HG03571 (cell line): Measurements from ENCODE around the gene MRPL50.

Source experiments
- ATAC-seq: cut with Tn5 transposase; IDR thresholded peaks from one replicate; pipeline ENCODE4 v1.9.1; 2021; ENCODE audit not compliant: unreplicated experiment

MRPL50 gene

DNA sequence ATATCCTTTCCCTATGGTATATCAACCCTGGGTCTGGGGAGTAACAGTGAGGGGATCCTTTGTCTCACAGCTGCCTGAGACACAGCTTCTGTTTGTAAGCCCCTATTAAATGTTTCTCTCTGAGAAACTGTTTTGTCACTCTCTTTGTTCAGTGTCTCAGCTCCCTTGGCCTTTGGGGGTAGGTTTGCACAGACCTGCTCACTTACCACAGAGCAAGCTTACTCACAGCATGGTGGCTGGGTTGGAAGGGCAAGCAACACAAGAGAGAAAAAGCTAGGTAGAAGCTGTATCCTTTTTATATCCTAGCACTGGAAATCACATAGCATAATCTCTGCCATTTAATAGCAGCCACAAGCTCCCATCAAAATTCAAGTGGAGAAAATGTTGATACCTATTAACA is 18.1 kb downstream of the MRPL50 start:
- no peak for ATAC-seq

DNA sequence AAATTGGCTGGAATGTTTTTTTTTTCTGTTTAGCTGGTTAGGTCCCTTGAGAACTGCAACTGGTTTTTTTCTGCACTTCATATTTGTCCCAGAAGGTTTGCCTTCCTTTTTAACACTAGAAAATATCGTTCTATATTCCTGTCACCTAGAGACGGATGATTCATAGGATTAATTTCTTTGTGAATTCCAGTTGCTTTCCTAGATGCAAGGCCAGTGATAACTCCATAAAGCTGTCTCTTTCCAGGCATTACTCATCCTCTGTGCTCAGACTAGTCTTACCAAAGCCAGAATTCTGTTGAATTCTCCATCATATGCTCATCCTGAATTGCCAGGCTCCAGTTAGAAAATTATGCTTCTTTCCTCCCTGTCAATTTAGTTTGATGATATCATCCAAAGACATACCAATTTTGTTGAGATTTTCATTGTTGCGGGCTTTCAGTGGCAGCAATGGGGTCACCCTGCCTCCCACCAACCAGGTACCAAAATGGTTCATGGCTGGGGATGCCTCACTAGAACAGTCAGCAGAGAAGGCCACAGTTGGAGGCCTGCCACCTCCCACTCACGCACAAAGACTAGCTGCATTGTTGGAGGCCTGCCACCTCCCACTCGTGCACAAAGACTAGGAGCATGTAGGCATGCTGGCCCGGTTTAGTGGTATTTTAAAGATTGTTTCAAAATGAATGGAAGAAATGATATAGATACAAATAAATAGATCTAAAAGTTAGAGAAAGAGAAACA is 22.1 kb downstream of the MRPL50 start:
- no peak for ATAC-seq

DNA sequence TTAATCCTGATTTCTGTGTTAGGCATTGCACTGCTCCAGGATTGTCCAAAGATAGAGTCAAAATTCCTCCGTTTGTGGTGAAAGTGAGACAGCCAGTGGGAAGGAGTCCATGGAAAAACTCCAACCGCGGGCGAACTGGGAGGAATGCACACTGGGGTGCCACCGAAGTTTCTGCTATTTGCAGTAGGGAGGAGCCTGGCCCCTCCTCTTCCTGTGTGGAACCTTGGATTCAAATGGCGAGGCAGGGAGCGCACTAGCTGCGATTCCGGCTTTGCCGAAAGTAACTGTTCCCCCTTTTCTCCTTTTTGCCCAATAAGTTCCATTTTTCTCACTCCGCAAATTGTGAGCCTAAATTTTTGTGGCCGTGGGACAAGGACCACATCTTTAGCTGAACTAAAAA is 22.9 kb downstream of the MRPL50 start:
- no peak for ATAC-seq

DNA sequence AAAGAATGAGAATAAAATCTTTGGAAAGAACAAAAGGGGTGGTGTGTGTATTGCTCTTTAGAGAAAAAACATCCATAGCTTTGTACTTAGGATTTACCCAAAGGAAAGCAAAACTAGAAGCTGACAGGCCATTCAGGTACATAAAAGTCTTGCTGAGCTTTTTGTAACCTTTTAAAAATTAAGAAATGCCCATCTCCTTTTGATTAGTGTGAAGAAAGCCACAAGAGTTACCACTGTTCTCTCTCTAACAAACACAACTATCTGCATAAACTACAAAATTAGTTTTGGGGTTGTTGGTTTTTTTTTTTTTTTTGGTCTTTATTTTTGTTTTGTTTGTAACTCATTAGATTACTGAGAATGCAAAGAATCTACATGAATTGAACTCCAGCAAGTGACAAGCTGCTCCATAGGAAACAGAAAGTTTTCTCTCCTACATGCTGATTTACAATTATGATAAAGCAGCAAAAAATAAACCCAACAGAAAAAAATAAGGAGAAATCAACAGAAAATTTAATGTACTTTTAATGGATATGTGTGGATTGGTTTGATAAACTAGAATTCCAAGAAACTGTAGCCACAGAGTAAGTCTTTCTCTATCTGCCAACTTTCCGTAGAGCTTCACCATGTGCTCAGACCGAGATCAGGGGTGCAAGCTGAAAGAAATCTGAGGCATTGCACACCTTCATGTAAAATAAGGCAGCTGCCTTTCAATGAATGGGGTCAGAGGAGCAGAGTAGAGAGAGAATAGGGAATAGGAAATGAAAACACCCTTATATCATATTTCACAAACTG is 25.9 kb downstream of the MRPL50 start:
- ATAC-seq = no peak

DNA sequence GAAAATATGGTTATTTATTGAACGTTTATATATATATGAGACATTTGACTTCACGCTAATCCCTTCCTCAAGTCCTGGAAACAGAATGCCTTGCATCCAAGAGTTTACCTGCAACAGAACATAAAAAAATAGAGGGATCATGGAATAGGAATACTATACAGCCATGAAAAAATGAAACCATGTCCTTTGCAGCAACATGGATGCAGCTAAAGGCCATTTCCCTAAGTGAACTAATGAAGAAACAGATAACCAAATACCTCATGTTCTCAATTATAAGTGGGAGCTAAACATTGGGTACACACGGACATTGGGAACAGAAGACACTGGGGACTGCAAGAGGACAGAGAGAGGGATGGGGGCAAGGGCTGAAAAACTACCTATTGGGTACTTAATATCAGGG is 26.6 kb downstream of the MRPL50 start:
- ATAC-seq = no peak

DNA sequence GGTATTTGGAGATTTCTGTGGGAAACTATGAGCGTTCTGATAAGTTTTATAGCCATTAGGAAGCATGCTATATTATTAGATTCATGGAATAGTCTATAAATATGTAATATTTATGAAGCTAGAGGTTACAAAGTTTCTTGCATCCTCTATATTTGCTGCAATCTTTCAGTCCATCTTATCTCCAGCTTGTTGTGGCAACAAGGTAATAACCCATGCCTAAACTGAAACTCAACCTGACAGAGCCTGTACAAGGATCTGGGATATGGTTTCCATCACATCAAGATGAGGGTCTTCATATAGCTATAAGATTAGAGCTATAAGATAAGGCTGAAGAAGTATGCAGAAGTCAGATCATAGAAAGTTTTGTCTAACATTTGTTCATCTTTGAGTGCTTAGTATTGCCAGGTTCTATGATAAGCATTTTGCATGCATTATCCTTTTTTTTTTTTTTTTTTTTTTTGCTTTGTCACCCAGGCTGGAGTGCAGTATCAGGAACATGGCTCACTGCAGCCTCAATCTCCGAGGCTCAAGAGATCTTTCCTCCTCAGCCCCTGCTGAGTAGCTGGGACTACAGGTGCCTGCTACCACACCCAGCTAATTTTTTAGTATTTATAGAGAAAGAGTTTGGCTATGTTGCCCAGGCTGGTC is 28.4 kb downstream of the MRPL50 start:
- ATAC-seq = no peak

DNA sequence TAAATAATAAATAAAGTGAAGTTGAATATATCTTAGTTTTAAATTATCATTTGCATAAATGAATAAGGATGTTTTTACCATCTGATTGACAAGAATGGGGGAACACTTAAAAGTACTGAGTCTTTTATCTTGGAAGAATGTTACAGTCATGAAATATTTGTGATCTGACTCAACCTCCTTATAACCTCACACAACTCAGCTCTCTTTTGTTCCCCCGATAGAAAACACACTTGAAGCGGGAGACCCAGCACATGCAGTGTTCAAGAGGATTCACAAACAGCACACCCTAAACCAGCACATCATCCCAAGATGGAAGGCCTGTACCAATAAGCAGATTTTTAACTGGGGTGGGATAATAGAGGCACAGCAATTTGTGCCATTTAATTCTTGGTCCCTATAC is 29.1 kb downstream of the MRPL50 start:
- ATAC-seq = no peak

DNA sequence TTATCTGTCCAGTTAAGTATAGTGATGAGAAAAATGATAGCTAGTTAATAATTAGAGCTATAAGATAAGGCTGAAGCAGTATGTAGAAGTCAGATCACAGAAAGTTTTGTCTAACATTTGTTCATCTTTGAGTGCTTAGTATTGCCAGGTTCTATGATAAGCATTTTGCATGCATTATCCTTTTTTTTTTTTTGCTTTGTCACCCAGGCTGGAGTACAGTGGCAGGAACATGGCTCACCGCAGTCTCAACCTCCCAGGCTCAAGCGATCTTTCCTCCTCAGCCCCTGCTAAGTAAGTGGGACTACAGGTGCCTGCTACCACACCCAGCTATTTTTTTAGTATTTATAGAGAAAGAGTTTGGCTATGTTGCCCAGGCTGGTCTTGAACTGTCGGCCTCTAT is 31.1 kb downstream of the MRPL50 start:
- ATAC-seq = no peak

DNA sequence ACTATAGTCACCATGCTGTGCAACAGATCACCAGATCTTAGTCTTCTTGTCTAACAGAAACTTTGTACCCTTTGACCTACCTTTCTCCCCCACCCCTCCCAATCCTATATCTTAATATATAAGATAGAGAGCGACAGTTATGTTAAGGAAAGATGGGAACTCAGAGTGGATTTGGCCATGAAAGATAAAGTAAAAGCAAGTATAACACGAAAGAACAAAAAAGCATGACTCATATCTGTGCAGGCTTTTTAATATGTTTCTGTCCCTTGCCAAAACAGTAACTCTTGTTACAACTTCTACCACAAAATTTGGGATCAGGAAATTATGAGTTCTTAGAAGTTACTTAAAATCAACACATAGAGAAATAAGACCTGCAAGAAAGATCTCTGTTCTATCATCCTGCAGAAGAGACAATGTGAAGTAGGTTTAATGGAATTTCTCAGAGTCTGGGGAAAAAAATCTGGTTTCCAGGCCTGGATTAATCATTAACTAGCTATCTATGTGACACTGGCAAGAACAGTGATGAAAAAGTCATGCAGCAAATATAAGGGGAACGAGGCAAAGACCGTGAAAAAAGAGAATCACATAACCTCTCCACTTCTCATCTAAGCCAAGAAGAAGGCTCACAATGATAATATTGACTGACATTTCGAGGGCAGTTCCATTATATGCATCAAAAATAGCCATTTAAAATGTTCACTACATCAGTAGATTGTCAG is 32.2 kb downstream of the MRPL50 start:
- no peak for ATAC-seq

DNA sequence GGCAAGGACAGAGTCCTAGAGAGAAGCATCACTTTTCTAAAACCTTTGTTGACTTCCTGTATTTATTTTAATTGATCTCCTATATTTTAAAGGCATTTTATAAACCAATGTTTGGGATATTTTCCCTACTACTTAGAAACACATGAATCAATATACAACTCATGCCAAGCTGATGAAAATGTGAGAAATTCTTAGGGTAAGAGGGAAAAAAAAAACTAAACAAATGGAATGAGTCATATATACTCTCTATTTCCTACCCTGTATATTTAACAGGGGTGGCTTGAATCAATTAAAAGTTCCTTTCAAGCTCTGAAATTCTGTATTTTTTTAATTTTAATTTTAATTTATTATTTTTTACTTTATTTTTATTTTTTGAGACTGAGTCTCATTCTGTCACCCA is 33.2 kb downstream of the MRPL50 start:
- ATAC-seq = no peak

DNA sequence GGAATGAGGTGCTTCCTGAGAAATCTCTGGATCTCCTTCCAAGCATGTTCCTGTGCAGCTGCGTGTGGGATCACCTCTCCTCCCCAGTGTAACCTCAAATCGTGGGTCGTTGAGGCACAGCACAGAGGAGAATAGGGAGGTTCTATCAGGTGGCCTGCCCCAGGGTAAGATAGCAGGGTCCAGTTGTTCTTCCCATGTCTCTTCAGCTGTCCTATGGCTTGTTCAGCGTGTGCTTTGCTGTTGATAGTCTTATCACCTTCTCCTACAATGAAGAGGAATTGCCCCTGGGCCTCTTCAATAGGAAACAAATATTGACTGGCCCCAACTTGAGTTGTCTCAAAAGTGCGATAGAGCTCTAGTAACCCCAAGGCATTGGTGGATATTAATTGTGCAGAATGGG is 36.0 kb downstream of the MRPL50 start:
- ATAC-seq = no peak

DNA sequence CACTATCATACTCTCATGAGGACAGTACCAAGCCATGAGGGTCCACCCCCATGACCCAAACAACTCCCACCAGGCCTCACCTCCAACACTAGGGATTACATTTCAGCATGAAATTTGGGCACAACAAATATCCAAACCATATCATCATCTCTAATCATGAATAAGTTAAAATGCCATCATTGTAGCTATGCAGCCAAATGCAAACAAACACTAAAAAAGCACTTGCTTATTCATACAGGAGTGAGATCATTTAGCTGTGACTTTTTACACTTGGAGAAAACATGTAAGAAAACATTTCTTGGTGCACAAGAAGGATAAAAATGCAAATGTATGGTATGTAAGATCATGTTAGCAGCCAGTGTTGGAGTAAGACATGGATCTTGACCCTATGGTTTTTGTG is 37.8 kb downstream of the MRPL50 start:
- ATAC-seq = no peak

DNA sequence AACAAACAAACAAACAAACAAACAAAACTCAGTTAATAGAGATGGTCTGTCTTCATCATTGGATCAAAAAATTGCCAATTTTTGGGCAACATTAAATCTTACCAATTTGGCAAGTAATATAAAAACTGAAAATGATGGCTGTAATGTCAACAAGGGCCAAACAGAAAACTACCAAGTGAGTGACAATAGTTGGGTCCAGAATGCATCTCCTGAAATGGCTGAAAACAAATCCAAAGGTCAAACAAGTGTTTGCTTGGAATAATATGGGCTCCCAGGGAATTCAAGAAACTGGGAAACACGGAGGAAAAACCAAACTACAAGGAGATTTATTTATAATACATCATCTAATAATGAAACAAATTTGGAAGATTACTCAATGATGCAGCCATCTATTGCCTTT is 38.7 kb downstream of the MRPL50 start:
- no peak for ATAC-seq

DNA sequence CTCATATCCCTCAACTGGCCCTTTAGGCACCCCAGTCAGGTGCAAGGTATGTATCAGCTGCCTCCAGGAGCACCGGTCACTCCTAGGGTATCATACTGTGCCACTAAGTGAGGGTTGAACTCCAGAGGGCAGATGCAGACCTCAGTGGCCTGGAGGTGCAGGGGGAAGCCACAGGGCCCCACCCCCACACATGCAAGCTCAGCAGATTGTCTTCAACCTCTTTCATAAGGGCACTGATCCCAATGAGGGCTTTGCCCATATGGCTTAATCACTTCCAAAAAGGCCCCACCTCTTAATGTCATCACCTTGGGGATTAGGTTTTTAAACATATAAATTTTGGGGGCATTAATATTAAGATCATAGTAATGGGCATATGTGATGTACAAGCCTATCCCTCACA is 41.8 kb downstream of the MRPL50 start:
- ATAC-seq = no peak

DNA sequence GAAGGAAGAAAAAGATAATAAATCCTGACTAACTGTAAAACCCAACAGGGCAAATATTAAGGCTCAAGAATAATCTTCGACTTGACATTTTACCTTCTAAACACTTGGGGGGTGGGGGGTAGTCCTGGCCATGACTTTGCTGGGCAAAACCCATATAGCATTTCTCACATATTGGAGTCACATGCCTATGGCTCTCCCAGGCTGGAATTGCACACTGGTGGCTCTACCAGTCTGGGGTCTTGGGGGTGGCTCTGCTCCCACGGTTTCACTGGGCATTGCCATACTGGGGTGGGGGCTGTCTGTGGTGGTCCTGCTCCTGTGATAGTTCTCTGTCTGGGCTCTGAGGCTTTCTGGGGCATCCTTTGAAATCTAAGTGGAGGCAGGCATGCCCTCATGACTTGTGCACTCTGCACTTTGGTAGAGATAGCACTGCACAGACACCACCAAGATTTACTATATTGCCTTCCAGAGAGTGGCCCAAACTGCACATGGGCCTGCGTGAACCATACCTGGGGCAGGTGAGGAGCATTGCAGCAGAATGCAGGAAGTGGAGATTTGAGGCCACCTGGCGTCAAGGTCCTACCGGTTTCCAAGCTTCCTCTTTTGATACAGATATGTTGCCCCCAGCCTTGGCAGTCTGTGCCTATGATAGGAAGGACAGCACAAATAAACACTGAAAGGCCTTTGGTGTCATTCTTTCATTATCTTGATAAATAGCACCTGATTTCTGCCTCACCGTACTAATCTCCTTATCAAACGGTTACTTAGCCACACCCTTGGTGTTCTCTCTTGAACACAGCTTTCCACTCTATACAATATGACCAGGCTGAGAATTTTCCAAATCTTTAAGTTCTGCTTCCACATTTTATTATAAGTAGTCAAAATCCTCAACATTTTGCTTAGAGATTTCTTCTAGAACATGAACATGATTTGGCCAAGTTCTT is 43.4 kb downstream of the MRPL50 start:
- ATAC-seq = no peak

DNA sequence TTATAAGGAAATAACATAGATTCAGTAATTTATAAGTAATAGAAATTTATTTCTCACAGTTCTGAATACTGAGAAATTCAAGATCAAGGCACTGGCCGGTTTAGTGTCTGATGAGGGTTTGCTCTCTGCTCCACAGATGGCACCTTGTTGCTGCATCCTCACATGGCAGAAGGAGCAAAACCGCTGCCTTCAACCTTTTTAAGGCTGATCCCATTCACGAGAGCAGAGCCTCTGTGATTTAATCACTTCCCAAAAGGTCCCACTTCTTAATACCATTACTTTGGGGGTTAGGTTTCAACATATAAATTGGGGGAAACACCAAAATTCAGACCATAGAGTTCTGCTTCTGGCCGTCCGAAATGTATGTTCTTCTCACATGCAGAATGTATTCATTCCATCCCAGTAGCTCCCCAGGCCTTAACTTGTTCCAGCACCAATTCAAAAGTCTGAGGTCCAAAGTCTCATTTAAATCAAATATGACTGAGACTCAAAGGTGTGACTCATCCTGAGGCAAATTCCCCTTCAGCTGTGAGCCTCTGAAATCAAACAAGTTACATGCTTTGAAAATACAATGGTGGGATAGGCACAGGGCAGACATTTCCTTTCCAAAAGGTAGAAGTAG is 44.2 kb downstream of the MRPL50 start:
- no peak for ATAC-seq

DNA sequence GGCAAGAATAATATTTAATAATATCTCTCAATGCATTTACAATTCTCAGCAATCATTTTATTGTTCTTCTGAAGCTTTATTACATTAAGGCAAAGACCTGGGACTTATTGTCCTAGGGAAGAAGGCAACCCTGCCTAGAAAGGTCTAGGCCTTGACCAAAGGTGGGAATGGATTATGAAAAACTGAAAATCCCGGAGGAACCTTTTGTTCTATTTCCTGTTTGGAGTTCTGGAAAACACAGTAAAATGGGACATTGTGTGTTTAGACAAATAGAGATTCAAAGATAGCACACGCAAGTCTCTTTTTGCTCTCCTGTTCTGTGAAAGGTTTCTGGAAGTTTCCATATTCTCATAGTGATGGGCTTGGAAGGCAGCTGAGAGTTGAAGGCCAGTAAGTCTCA is 44.7 kb downstream of the MRPL50 start:
- ATAC-seq = no peak

DNA sequence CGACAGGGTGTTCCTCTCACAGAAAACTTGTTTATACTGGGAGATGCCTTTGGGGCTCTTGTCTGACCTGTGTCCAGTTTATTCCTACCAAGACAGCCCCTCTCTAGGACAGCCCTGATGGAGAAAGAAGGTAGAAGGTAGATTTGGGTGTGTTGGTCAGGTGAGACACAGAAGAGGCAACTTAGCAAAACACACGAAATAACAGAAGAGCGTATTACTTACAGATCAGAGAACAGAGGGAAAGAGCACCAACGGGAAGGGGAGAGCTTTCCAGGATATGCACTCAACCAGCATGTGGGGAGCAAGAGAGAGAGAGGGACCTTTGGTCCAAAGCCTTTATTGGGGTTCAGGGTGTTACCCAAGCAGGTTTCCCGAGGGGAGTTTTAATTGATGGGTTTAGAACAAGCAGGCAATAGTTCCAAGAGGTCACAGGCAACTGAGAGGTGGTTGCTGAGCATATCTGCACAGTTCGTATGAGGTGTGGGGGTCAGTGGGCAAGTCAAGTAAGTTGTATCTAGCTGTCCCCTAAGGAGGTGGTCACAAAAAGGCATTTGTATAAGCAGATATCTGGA is 45.4 kb downstream of the MRPL50 start:
- ATAC-seq = no peak

DNA sequence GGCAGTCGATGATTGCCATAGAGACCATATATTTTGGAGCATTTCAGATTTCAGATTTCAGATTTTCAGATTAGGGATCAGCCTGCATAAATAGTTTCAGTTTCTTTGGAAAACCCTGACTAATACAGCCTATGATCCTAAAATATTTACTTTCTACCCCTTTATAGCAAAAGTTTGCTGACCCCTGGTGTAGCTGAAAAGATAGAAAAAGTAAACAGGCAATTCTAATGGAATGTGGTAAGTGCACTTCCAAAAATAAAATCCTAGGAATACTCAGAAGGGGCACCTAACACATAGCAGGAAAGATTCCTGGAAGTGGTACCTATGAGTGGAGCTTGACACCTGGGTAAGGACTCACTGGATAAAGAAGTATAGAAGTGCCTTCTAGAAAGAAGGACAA is 48.1 kb downstream of the MRPL50 start:
- no peak for ATAC-seq

DNA sequence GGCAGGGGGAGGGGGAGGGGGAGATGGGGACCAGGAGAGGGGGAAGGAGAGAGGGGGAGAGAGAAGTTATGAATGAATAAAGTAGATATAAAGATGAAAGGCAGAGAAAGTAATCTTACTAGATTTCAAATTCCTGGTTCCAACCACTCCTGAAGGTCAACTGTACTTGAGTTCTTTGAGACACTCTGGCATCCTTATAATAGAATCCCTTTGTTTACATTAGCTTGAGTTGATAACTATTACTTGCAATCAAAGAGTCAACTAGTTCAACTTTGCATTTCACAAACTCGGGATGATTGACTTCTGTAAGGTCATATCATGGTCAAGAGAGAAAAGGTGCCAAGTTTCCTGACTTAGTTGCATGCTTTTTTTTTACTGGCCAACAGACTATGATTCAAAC is 55.8 kb downstream of the MRPL50 start:
- no peak for ATAC-seq
